Upper lobe of right lung (tissue), 1 donor: ENCODE data around the gene LTBP2. TPM values are rescaled to one million over a fixed set of nuclear protein-coding genes. Genes with fewer than 3 reads are reported as not detected.

Experiments
- ATAC-seq: fragments of 200-7000 bp; cut with Tn5 transposase; one replicate; pipeline ENCODE4 v1.9.1; 2020; ENCODE audit warnings: mild to moderate bottlenecking, moderate library complexity
- DNase-seq: peaks from one replicate; pipeline ENCODE4 v3.0.0-alpha.2; 2020
- H3K27ac ChIP-seq: fragments of 200-600 bp; one replicate; pipeline ENCODE4 v1.8.0; 2022
- H3K27me3 ChIP-seq: fragments of 200-600 bp; one replicate; pipeline ENCODE4 v1.8.0; 2022; ENCODE audit warnings: mild to moderate bottlenecking
- H3K36me3 ChIP-seq: fragments of 200-600 bp; one replicate; pipeline ENCODE4 v1.8.0; 2022
- H3K4me1 ChIP-seq: fragments of 200-600 bp; one replicate; pipeline ENCODE4 v1.8.0; 2022
- H3K4me3 ChIP-seq: fragments of 200-600 bp; one replicate; pipeline ENCODE4 v1.8.0; 2022; ENCODE audit warnings: mild to moderate bottlenecking
- H3K9me3 ChIP-seq: fragments of 200-600 bp; one replicate; pipeline ENCODE4 v1.8.0; 2022
- intact Hi-C: fragments of 100-400 bp; cut with DNase I; formaldehyde crosslinking; loops from one replicate; pipeline ENCODE4 v1.11.0; 2022
- total RNA-seq: library from RNA; stranded (reverse); fragmentation: NEBNext Ultra II Directional; extraction: Animal tissue kit (Norgen Biotek cat#: 25700); gene quantifications from one replicate; pipeline ENCODE4 v1.2.1, GENCODE V29; 2021
- TF ChIP-seq, protein P1 (sequence below): fragments of 200-600 bp; IDR thresholded peaks from one replicate; pipeline ENCODE4 v1.8.0; 2022; ENCODE audit warnings: antibody characterized with exemption
- donor health status: DM: no; HTN: yes; CAD: no; lungs with severe emphysema.

LTBP2 gene
- total RNA-seq, 1 donor from 2014 or later = 117 TPM

DNA sequence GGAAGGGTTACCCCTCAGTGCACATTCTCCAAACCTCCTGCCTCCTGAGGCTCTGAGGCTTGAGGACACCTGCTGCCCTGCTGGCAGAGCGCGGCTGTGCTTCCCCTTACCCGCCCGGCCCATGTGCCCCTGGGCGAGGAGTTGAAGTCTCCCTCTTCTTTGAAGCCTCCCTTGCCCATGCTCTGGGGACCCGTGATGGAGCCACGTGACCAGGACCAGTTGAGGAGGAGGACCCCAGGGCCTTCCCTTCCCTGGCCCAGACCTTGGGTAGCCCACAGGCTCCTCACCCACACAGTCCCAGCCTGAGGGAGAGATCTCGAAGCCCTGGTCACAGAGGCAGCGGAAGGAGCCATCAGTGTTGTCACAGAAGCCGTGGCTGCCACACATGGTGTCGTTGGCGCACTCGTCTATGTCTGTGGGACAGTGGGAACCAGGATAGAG, 105.6 kb downstream of the LTBP2 start:
- H3K4me1 ChIP-seq = no peaks in the 10 kb centered on the region
- peaks cover 10% of the 10 kb centered on the region for H3K36me3 ChIP-seq
- H3K27ac ChIP-seq = no peak overlapping the region
- no peak for DNase-seq
- no peaks in the 10 kb centered on the region for H3K9me3 ChIP-seq
- H3K4me3 ChIP-seq = no peak overlapping the region
- no peaks in the 10 kb centered on the region for H3K27me3 ChIP-seq
- intact Hi-C loops = loop anchor here (10.0 kb wide), 1 partner anchor 98 kb away; no protein-coding TSS in a partner anchor
- TF ChIP-seq, protein P1, sequence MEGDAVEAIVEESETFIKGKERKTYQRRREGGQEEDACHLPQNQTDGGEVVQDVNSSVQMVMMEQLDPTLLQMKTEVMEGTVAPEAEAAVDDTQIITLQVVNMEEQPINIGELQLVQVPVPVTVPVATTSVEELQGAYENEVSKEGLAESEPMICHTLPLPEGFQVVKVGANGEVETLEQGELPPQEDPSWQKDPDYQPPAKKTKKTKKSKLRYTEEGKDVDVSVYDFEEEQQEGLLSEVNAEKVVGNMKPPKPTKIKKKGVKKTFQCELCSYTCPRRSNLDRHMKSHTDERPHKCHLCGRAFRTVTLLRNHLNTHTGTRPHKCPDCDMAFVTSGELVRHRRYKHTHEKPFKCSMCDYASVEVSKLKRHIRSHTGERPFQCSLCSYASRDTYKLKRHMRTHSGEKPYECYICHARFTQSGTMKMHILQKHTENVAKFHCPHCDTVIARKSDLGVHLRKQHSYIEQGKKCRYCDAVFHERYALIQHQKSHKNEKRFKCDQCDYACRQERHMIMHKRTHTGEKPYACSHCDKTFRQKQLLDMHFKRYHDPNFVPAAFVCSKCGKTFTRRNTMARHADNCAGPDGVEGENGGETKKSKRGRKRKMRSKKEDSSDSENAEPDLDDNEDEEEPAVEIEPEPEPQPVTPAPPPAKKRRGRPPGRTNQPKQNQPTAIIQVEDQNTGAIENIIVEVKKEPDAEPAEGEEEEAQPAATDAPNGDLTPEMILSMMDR = no peak
- no peak for ATAC-seq

DNA sequence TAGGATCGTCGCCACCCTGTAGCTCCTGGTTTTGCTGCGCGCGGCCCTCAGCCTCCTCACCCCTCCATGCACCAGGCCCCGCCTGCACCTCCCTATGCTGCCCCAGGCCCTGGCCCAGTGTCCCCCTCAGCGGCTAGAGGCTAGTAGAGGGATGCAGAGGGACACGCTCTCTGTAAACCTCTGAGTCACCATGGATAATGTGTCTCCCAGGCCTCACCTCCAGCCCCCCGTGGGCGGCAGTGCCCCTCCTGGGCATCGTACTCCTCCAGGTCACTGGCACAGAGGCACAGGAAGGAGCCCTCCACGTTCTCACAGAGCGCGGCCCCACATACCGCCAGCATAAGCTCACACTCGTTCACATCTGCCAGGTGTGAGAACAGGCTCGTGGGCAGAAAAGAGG, 106.2 kb downstream of the LTBP2 start:
- intact Hi-C loops = loop anchor here (10.0 kb wide), 1 partner anchor 99 kb away; no protein-coding TSS in a partner anchor
- H3K36me3 ChIP-seq = peaks cover 10% of the 10 kb centered on the region
- no peaks in the 10 kb centered on the region for H3K27me3 ChIP-seq
- H3K4me1 ChIP-seq = no peaks in the 10 kb centered on the region
- no peaks in the 10 kb centered on the region for H3K9me3 ChIP-seq
- DNase-seq (no peak), ATAC-seq (no peak)
- H3K27ac ChIP-seq = no peak overlapping the region
- no peak overlapping the region for H3K4me3 ChIP-seq
- TF ChIP-seq, protein P1 = no peak

DNA sequence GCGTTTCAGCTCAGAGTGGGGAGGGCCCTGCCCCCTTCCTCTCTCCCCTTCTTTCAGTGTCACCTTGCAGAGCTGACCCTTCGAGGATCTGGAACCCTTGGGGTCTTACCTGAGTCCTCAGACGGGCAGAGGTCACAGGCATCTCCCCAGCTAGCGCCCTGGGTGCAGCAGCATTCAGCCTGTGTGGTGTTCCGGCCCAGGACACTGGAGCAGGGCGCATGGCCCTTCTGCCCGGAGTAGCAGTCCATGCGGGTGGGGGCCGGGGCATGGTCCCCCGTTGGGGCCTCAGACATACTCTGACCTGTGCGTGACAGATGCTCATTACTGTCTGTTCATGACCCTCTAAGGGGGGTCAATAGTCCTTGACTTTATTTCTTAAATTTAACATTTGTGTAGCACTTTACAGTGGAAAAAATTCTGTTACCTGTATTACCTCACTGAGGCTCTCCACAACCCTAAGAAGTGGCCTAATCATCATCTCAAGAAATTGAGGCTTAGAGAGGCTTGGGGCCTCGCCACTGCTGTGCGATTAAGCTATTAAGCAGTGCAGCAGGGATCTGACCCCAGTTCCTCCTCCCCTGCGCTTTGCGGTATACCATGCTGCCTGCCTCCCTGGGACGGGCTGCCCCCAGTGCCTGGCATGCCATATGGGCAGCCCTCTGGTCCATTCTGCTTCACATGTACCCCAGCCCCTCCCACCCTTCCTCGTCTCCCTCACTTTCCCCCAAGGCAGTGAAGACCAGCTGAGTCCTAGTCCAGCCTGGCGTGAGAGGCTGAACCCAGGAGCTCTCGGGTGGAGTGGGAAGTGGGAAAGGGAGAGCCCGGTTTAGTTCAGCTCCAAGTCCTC, 106.9 kb downstream of the LTBP2 start:
- TF ChIP-seq, protein P1 = no peak
- Histone ChIP-seq H3K4me1 (no peaks in the 10 kb centered on the region), H3K9me3 (no peaks in the 10 kb centered on the region), H3K4me3 (no peak overlapping the region), H3K27me3 (no peaks in the 10 kb centered on the region), H3K27ac (no peak overlapping the region), H3K36me3 (peaks cover 10% of the 10 kb centered on the region)
- intact Hi-C loops = loop anchor here (10.0 kb wide), 1 partner anchor 100 kb away; no protein-coding TSS in a partner anchor
- DNase-seq (no peak), ATAC-seq (no peak)

DNA sequence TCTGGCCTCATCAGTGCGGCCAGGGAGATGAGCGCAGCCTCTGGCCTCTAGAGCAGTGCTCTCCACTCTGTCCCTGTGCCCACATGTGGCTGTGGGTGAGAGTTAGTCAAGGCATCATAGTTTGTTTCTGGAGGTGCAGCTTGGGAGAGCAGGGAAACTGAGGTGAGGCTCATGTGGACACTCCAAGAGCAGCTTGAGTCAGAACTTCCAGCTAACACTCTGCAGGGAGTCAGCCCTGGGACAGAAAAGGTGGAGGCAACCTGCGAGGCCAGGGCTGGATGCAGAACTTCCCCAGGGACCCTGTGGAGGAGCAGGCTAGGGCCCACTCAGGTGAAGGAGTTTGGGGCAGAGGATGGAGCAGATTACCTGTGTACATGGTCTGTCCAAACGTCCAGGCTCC, 107.6 kb downstream of the LTBP2 start:
- no peak overlapping the region for H3K27ac ChIP-seq
- intact Hi-C loops = loop anchor here (10.0 kb wide), 1 partner anchor 100 kb away; no protein-coding TSS in a partner anchor
- H3K4me3 ChIP-seq = no peak overlapping the region
- no peaks in the 10 kb centered on the region for H3K4me1 ChIP-seq
- no peaks in the 10 kb centered on the region for H3K9me3 ChIP-seq
- no peaks in the 10 kb centered on the region for H3K27me3 ChIP-seq
- DNase-seq (no peak), ATAC-seq (no peak)
- TF ChIP-seq, protein P1 = no peak
- peaks cover 10% of the 10 kb centered on the region for H3K36me3 ChIP-seq

DNA sequence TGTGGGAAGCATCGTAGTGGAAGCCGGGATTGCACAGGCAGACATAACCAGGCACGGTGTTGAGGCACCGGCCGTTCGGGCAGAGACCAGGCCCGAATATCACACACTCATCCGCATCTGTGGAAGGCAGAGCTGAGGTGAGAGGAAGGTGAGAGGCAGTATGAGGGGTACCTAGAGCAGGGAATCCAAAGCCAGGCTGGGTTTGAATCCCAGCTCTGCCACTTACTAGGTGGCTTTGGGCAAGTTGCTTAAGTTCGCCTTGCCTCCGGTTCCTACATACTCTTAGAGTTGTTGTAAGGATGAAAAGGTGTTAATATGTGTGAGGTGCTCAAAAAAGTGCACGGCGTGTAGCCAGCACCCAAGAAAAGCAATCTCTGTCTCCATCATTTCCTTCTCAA, 108.1 kb downstream of the LTBP2 start:
- H3K27ac ChIP-seq = no peak overlapping the region
- no peak overlapping the region for H3K4me3 ChIP-seq
- intact Hi-C loops = loop anchor here (10.0 kb wide), 1 partner anchor 101 kb away; no protein-coding TSS in a partner anchor
- H3K36me3 ChIP-seq = peaks cover 9% of the 10 kb centered on the region
- H3K9me3 ChIP-seq = no peaks in the 10 kb centered on the region
- no peak for DNase-seq
- ATAC-seq = no peak
- H3K27me3 ChIP-seq = no peaks in the 10 kb centered on the region
- TF ChIP-seq, protein P1 = no peak
- H3K4me1 ChIP-seq = no peaks in the 10 kb centered on the region
